Measurements from ENCODE around the gene EYA4.

The EYA4 gene

DNA sequence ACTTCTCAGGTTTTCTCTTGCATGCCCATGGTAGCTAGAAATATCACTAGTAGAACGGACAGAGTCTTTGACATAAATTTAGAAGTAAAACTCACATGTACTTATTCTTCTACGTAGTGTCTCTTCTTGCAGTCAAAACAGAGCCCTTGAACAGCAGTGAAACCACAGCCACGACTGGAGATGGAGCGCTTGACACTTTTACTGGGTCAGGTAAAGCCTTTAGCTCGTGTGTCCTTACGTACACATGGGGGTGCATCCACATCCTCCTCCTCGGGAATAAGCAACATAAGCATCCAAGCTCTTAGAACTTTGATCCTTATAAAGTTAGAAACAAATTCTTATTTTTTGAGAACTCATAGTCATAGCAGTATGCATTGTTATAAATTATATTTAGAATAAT lies 215.3 kb downstream of the EYA4 start:
- H2BK15ac ChIP-seq (ENCODE audit: low read length): no peak overlapping the region
- no peak overlapping the region for H3K14ac ChIP-seq (ENCODE audit: low read length)
- H2BK120ac ChIP-seq (ENCODE audit: low read depth, low read length): no peak overlapping the region
- DNase-seq (ENCODE audit: low spot score): no peak
- no peak overlapping the region for H2BK12ac ChIP-seq (ENCODE audit: low read length)
- no peak overlapping the region for H3K9ac ChIP-seq (ENCODE audit: low read depth, low read length, poor library complexity)
- no peak overlapping the region for H2AFZ ChIP-seq (ENCODE audit: low read length)
- H3K18ac ChIP-seq (ENCODE audit: low read length): no peak overlapping the region
- no peaks in the 10 kb centered on the region for H3K27me3 ChIP-seq (ENCODE audit: control insufficient read depth in 3 of 3, insufficient read depth in 3 of 3, low read depth in 1 of 3, low read length in 3 of 3)
- H3K9me3 ChIP-seq (replicated peaks in 1 of 2; ENCODE audit: control insufficient read depth in 2 of 2, insufficient read depth in 1 of 2, low read depth in 1 of 2, low read length in 2 of 2): no peaks in the 10 kb centered on the region
- H3K23ac ChIP-seq (ENCODE audit: low read depth, low read length, poor library complexity): no peak overlapping the region
- H3K36me3 ChIP-seq (replicated peaks in 1 of 2; ENCODE audit: control insufficient read depth in 2 of 2, insufficient read depth in 2 of 2, low read length in 2 of 2): no peaks in the 10 kb centered on the region
- no peak overlapping the region for H3K4ac ChIP-seq (ENCODE audit: low read length)
- H4K91ac ChIP-seq (ENCODE audit: low read depth, low read length, poor library complexity): no peak overlapping the region
- no peak overlapping the region for H4K8ac ChIP-seq (ENCODE audit: low read depth, low read length)
- H3K27ac ChIP-seq (replicated peaks; ENCODE audit: low read length): peak overlapping the region; percentile 41
- no CpG with 5 or more reads among the region's 7 CpGs for WGBS, 2 donors (ENCODE audit: extremely low coverage in 2 of 2, insufficient read length in 2 of 2, insufficient replicate concordance in 1 of 2)
- H3K4me1 ChIP-seq (ENCODE audit: control insufficient read depth in 2 of 2, insufficient read depth in 1 of 2, low read depth in 1 of 2, low read length in 2 of 2): peaks cover 0 to 8% of the 10 kb centered on the region in 2 donors
- no peak overlapping the region for H3K4me2 ChIP-seq (ENCODE audit: insufficient read depth, low read length, poor library complexity, severe bottlenecking)
- H3K4me3 ChIP-seq (ENCODE audit: low read length in 2 of 2): no peak overlapping the region
- H2BK5ac ChIP-seq (ENCODE audit: low read length): no peak overlapping the region
- no peaks in the 10 kb centered on the region for H3K79me1 ChIP-seq (ENCODE audit: low read depth, low read length)
- H2AK5ac ChIP-seq (ENCODE audit: low read depth, low read length): no peak overlapping the region

DNA sequence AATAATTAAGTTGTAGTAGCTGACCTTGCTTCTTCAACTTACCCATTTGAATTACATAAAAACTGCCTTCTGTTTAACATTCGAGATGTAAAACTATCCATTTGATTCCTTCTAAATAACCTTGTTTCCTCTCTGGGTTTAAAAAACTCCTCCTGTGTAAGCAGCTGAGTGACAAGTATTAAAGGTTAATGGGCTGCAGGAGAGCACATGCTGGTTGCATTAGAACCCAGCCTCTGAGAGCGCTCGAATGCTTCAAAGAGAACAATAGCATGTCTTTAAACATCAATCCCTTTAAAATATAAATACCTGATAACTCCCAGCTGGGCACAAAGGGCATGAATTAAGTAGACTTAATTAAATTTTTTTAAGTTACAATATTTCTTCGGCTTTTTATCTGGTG lies 215.8 kb downstream of the EYA4 start:
- Histone ChIP-seq H2BK15ac (ENCODE audit: low read length) (no peak overlapping the region), H3K79me1 (ENCODE audit: low read depth, low read length) (no peaks in the 10 kb centered on the region), H3K23ac (ENCODE audit: low read depth, low read length, poor library complexity) (no peak overlapping the region), H4K91ac (ENCODE audit: low read depth, low read length, poor library complexity) (no peak overlapping the region), H2BK5ac (ENCODE audit: low read length) (no peak overlapping the region), H3K18ac (ENCODE audit: low read length) (no peak overlapping the region), H3K27me3 (ENCODE audit: control insufficient read depth in 3 of 3, insufficient read depth in 3 of 3, low read depth in 1 of 3, low read length in 3 of 3) (no peaks in the 10 kb centered on the region), H4K8ac (ENCODE audit: low read depth, low read length) (no peak overlapping the region), H3K4ac (ENCODE audit: low read length) (no peak overlapping the region), H3K4me1 (ENCODE audit: control insufficient read depth in 2 of 2, insufficient read depth in 1 of 2, low read depth in 1 of 2, low read length in 2 of 2) (peaks cover 0 to 8% of the 10 kb centered on the region in 2 donors), H3K36me3 (replicated peaks in 1 of 2; ENCODE audit: control insufficient read depth in 2 of 2, insufficient read depth in 2 of 2, low read length in 2 of 2) (no peaks in the 10 kb centered on the region), H2AK5ac (ENCODE audit: low read depth, low read length) (no peak overlapping the region), H2AFZ (ENCODE audit: low read length) (no peak overlapping the region), H3K4me2 (ENCODE audit: insufficient read depth, low read length, poor library complexity, severe bottlenecking) (no peak overlapping the region), H3K27ac (replicated peaks; ENCODE audit: low read length) (no peak overlapping the region), H2BK12ac (ENCODE audit: low read length) (no peak overlapping the region), H3K9ac (ENCODE audit: low read depth, low read length, poor library complexity) (no peak overlapping the region), H3K9me3 (replicated peaks in 1 of 2; ENCODE audit: control insufficient read depth in 2 of 2, insufficient read depth in 1 of 2, low read depth in 1 of 2, low read length in 2 of 2) (no peaks in the 10 kb centered on the region), H3K14ac (ENCODE audit: low read length) (no peak overlapping the region), H2BK120ac (ENCODE audit: low read depth, low read length) (no peak overlapping the region), H3K4me3 (ENCODE audit: low read length in 2 of 2) (no peak overlapping the region)
- whole genome bisulfite sequencing, 2 donors (ENCODE audit: extremely low coverage in 2 of 2, insufficient read length in 2 of 2, insufficient replicate concordance in 1 of 2): no CpG with 5 or more reads among the region's 4 CpGs
- DNase-seq (ENCODE audit: low spot score): peak; percentile 29

DNA sequence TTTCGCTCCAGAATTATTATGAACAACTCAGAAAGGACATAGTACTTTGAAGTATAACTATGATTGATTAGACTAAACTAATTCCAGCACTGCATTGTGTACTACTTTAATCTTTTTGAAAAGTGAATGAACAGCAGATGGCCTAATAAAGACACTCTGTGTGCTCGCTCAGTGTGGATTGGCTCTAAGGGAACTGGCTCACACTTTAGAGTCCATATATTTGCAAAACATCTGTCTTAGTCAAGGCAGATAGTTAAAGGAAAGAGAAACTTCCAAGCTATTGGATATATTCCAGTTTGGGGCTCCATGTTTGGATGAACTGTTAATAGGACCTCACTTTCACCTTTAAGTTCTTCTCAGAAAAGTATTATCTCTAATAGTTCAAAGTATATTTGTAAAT lies 218.9 kb downstream of the EYA4 start:
- H2BK120ac ChIP-seq (ENCODE audit: low read depth, low read length): no peak overlapping the region
- no peak overlapping the region for H2AK5ac ChIP-seq (ENCODE audit: low read depth, low read length)
- no peak for DNase-seq (ENCODE audit: low spot score)
- H3K4ac ChIP-seq (ENCODE audit: low read length): no peak overlapping the region
- H3K9me3 ChIP-seq (replicated peaks in 1 of 2; ENCODE audit: control insufficient read depth in 2 of 2, insufficient read depth in 1 of 2, low read depth in 1 of 2, low read length in 2 of 2): no peaks in the 10 kb centered on the region
- peaks cover 0 to 8% of the 10 kb centered on the region in 2 donors for H3K4me1 ChIP-seq (ENCODE audit: control insufficient read depth in 2 of 2, insufficient read depth in 1 of 2, low read depth in 1 of 2, low read length in 2 of 2)
- H3K18ac ChIP-seq (ENCODE audit: low read length): no peak overlapping the region
- no peak overlapping the region for H4K91ac ChIP-seq (ENCODE audit: low read depth, low read length, poor library complexity)
- H4K8ac ChIP-seq (ENCODE audit: low read depth, low read length): no peak overlapping the region
- H3K4me3 ChIP-seq (ENCODE audit: low read length in 2 of 2): no peak overlapping the region
- no peaks in the 10 kb centered on the region for H3K36me3 ChIP-seq (replicated peaks in 1 of 2; ENCODE audit: control insufficient read depth in 2 of 2, insufficient read depth in 2 of 2, low read length in 2 of 2)
- no peak overlapping the region for H3K4me2 ChIP-seq (ENCODE audit: insufficient read depth, low read length, poor library complexity, severe bottlenecking)
- no peak overlapping the region for H3K9ac ChIP-seq (ENCODE audit: low read depth, low read length, poor library complexity)
- no peak overlapping the region for H2BK15ac ChIP-seq (ENCODE audit: low read length)
- no peak overlapping the region for H3K27ac ChIP-seq (replicated peaks; ENCODE audit: low read length)
- no peak overlapping the region for H2BK5ac ChIP-seq (ENCODE audit: low read length)
- no peak overlapping the region for H2AFZ ChIP-seq (ENCODE audit: low read length)
- no peak overlapping the region for H3K14ac ChIP-seq (ENCODE audit: low read length)
- no peaks in the 10 kb centered on the region for H3K27me3 ChIP-seq (ENCODE audit: control insufficient read depth in 3 of 3, insufficient read depth in 3 of 3, low read depth in 1 of 3, low read length in 3 of 3)
- WGBS, 2 donors (ENCODE audit: extremely low coverage in 2 of 2, insufficient read length in 2 of 2, insufficient replicate concordance in 1 of 2): no CpG with 5 or more reads among the region's 2 CpGs
- H3K23ac ChIP-seq (ENCODE audit: low read depth, low read length, poor library complexity): no peak overlapping the region
- H3K79me1 ChIP-seq (ENCODE audit: low read depth, low read length): no peaks in the 10 kb centered on the region
- no peak overlapping the region for H2BK12ac ChIP-seq (ENCODE audit: low read length)

DNA sequence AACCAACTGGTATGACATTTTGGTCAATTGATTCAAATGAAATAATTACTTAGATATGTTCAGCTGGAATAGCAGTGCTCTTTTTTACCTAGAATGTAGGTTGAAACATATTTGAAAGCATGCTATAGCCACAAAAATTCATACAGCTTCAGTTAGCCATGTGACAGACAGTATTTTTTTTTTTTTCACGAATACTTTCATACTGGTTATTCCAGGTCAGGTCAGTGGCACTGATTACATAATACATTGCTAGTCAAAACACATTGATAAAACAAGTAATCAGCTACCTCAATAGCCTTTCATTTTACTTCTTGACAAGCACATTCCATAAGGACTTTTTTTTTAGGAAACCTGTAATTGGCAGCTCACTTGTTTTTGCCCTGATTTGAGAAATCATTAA lies 222.6 kb downstream of the EYA4 start:
- H2BK120ac ChIP-seq (ENCODE audit: low read depth, low read length): no peak overlapping the region

More for the DNA sequence above, 222.6 kb downstream of the EYA4 start:
- DNase-seq (ENCODE audit: low spot score): no peak
- H2AK5ac ChIP-seq (ENCODE audit: low read depth, low read length): no peak overlapping the region
- H3K9ac ChIP-seq (ENCODE audit: low read depth, low read length, poor library complexity): no peak overlapping the region
- H3K27me3 ChIP-seq (ENCODE audit: control insufficient read depth in 3 of 3, insufficient read depth in 3 of 3, low read depth in 1 of 3, low read length in 3 of 3): no peaks in the 10 kb centered on the region
- no peak overlapping the region for H3K18ac ChIP-seq (ENCODE audit: low read length)
- no peak overlapping the region for H4K91ac ChIP-seq (ENCODE audit: low read depth, low read length, poor library complexity)
- no peak overlapping the region for H2BK5ac ChIP-seq (ENCODE audit: low read length)
- no peaks in the 10 kb centered on the region for H3K79me1 ChIP-seq (ENCODE audit: low read depth, low read length)
- H3K4me1 ChIP-seq (ENCODE audit: control insufficient read depth in 2 of 2, insufficient read depth in 1 of 2, low read depth in 1 of 2, low read length in 2 of 2): no peaks in the 10 kb centered on the region
- no peak overlapping the region for H3K14ac ChIP-seq (ENCODE audit: low read length)
- H3K4ac ChIP-seq (ENCODE audit: low read length): no peak overlapping the region
- no CpG with 5 or more reads among the region's 1 CpG for WGBS, 2 donors (ENCODE audit: extremely low coverage in 2 of 2, insufficient read length in 2 of 2, insufficient replicate concordance in 1 of 2)
- H2BK12ac ChIP-seq (ENCODE audit: low read length): no peak overlapping the region
- H3K4me3 ChIP-seq (ENCODE audit: low read length in 2 of 2): no peak overlapping the region
- H3K9me3 ChIP-seq (replicated peaks in 1 of 2; ENCODE audit: control insufficient read depth in 2 of 2, insufficient read depth in 1 of 2, low read depth in 1 of 2, low read length in 2 of 2): no peaks in the 10 kb centered on the region
- H3K4me2 ChIP-seq (ENCODE audit: insufficient read depth, low read length, poor library complexity, severe bottlenecking): no peak overlapping the region
- no peak overlapping the region for H2AFZ ChIP-seq (ENCODE audit: low read length)
- no peak overlapping the region for H3K27ac ChIP-seq (replicated peaks; ENCODE audit: low read length)
- H4K8ac ChIP-seq (ENCODE audit: low read depth, low read length): no peak overlapping the region
- no peak overlapping the region for H2BK15ac ChIP-seq (ENCODE audit: low read length)
- no peak overlapping the region for H3K23ac ChIP-seq (ENCODE audit: low read depth, low read length, poor library complexity)
- no peaks in the 10 kb centered on the region for H3K36me3 ChIP-seq (replicated peaks in 1 of 2; ENCODE audit: control insufficient read depth in 2 of 2, insufficient read depth in 2 of 2, low read length in 2 of 2)
